Caco-2 (cell line): ENCODE measurements around the gene C1orf167. TPM values are rescaled to one million over a fixed set of nuclear protein-coding genes. Genes with fewer than 3 reads are reported as not detected.

Experiments used
- BruUV-seq: library from RNA; stranded (reverse); fragments of 400-500 nt; replicated peaks from 2 replicates; lab custom pipeline; 2021; lab: Mats Ljungman, UMichigan
- CTCF ChIA-PET: fragments of 300-600 bp; sonication (Branson Sonifier 250); formaldehyde crosslinking; loops from one replicate; lab custom pipeline; 2022; ENCODE audit warnings: antibody characterized with exemption; lab: Charles Lee
- POLR2A ChIA-PET: fragments of 300-600 bp; sonication (Branson Sonifier 250); formaldehyde crosslinking; loops from one replicate; lab custom pipeline; 2022; ENCODE audit warnings: antibody characterized with exemption; lab: Charles Lee
- DNase-seq, 2 experiments: peaks; one replicate each; pipeline versions ENCODE4 v3.0.0 to v3.0.0-alpha.2; 2020 to 2022
- H3K27me3 ChIP-seq: replicated peaks from 2 replicates; pipeline ENCODE4 v1.6.0; 2011; ENCODE audit warnings: low read length; ENCODE audit not compliant: control insufficient read depth, insufficient read depth
- H3K36me3 ChIP-seq: 2 replicates; pipeline ENCODE4 v1.5.1; 2011; ENCODE audit warnings: low read length; ENCODE audit not compliant: control insufficient read depth, insufficient read depth
- H3K4me1 ChIP-seq: fragments of 250-450 bp; sonication (Bioruptor Pico); 2 replicates; pipeline ENCODE4 v1.5.1; 2020; ENCODE audit warnings: mild to moderate bottlenecking
- H3K4me3 ChIP-seq: 2 replicates; pipeline ENCODE4 v1.5.1; 2011; ENCODE audit warnings: low read depth, mild to moderate bottlenecking, control low read depth, low read length
- H3K9me3 ChIP-seq: fragments of 250-450 bp; sonication (Bioruptor Pico); 2 replicates; pipeline ENCODE4 v1.5.1; 2020; ENCODE audit warnings: mild to moderate bottlenecking, moderate library complexity
- H3K27ac Mint-ChIP-seq: one replicate; pipeline ENCODE4 v1.8.0; 2022; ENCODE audit warnings: mixed read lengths; ENCODE audit not compliant: unreplicated experiment
- H3K27me3 Mint-ChIP-seq: one replicate; pipeline ENCODE4 v1.8.0; 2022; ENCODE audit warnings: mixed read lengths; ENCODE audit not compliant: insufficient read depth, unreplicated experiment
- H3K36me3 Mint-ChIP-seq: one replicate; pipeline ENCODE4 v1.8.0; 2022; ENCODE audit warnings: mild to moderate bottlenecking, mixed read lengths; ENCODE audit not compliant: insufficient read depth, unreplicated experiment
- H3K4me1 Mint-ChIP-seq: one replicate; pipeline ENCODE4 v1.8.0; 2022; ENCODE audit warnings: low read depth, mixed read lengths; ENCODE audit not compliant: unreplicated experiment
- H3K4me3 Mint-ChIP-seq: one replicate; pipeline ENCODE4 v1.8.0; 2022; ENCODE audit warnings: mild to moderate bottlenecking, moderate library complexity, mixed read lengths; ENCODE audit not compliant: unreplicated experiment
- H3K9me3 Mint-ChIP-seq: one replicate; pipeline ENCODE4 v1.8.0; 2022; ENCODE audit warnings: mixed read lengths; ENCODE audit not compliant: unreplicated experiment
- intact Hi-C: fragments of 100-400 bp; cut with micrococcal nuclease; formaldehyde crosslinking; loops from one replicate; pipeline ENCODE4 v1.10.0; 2022; ENCODE audit not compliant: unreplicated experiment
- total RNA-seq: library from RNA; stranded (reverse); gene quantifications from 2 replicates; pipeline ENCODE4 v1.2.3, GENCODE V29; 2022
- TF ChIP-seq, protein P1 (sequence below), 2 experiments: fragments of 200-600 bp in 1 of 2; IDR thresholded peaks; 1 replicate in 1 of 2; 2 replicates in 1 of 2; pipeline versions ENCODE4 v1.5.1 to v1.8.0; 2011 to 2022; ENCODE audit warnings: antibody characterized with exemption in 1 of 2, control low read depth in 1 of 2, inconsistent platforms in 1 of 2, low read depth in 1 of 2, low read length in 1 of 2, mild to moderate bottlenecking in 1 of 2, moderate library complexity in 1 of 2; ENCODE audit not compliant: insufficient read depth in 1 of 2, severe bottlenecking in 1 of 2, unreplicated experiment in 1 of 2

C1orf167 gene
- total RNA-seq, 1 experiment from 2014 or later = 0.64 TPM

DNA sequence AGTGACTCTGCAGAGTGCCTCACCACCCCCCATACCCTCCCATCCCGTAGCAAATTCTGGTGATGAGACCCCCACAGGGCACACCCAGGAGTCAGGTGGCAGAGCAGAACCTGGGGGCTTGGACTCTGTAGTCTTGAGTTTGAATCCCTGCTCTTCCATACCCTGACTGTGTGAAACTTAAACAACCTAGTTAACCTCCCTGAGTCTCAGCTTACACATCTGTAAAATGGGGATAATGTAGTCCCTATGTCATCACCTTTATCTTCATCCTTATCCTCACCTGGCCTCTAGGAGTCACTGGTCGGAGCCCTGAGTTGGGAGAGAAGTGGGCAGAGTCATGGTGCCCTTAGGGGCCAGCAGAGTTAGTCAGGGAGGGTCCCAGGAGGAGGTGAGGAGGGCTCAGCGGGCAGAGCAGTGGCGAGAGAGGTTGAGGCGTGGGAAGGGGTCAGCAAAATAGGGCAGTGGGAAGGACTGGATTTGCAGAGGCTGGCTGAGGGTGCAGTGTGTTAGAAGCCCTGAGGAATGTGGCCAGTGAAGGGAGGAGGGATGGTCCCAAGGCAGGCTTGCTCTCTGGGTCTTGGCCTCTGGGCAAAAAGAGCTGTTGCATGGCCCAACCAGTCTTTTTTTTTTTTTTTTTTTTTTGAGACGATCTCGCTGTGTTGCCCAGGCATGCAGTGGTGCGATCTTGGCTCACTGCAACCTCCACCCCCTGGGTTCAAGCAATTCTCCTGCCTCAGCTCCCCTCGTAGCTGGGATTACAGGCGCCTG, 18.6 kb downstream of the C1orf167 start:
- intact Hi-C loops = no loop called here
- no peak overlapping the region for H3K27ac Mint-ChIP-seq
- peaks cover 6% of the 10 kb centered on the region for H3K4me1 ChIP-seq
- H3K27me3 ChIP-seq = no peaks in the 10 kb centered on the region
- H3K36me3 Mint-ChIP-seq = no peaks in the 10 kb centered on the region
- H3K9me3 ChIP-seq = no peaks in the 10 kb centered on the region
- no peak overlapping the region for H3K4me3 Mint-ChIP-seq
- no peaks in the 10 kb centered on the region for H3K9me3 Mint-ChIP-seq
- H3K27me3 Mint-ChIP-seq = no peaks in the 10 kb centered on the region
- no TSS peak for BruUV-seq
- no peaks in the 10 kb centered on the region for H3K36me3 ChIP-seq
- H3K4me3 ChIP-seq = no peak overlapping the region
- ChIA-PET CTCF (no interaction called here), POLR2A (no interaction called here)
- no peak for DNase-seq
- no peaks in the 10 kb centered on the region for H3K4me1 Mint-ChIP-seq
- TF ChIP-seq, protein P1, sequence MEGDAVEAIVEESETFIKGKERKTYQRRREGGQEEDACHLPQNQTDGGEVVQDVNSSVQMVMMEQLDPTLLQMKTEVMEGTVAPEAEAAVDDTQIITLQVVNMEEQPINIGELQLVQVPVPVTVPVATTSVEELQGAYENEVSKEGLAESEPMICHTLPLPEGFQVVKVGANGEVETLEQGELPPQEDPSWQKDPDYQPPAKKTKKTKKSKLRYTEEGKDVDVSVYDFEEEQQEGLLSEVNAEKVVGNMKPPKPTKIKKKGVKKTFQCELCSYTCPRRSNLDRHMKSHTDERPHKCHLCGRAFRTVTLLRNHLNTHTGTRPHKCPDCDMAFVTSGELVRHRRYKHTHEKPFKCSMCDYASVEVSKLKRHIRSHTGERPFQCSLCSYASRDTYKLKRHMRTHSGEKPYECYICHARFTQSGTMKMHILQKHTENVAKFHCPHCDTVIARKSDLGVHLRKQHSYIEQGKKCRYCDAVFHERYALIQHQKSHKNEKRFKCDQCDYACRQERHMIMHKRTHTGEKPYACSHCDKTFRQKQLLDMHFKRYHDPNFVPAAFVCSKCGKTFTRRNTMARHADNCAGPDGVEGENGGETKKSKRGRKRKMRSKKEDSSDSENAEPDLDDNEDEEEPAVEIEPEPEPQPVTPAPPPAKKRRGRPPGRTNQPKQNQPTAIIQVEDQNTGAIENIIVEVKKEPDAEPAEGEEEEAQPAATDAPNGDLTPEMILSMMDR (IDR thresholded peaks at IDR 0.05; ENCODE audit: insufficient read depth in 1 of 2, low read depth in 1 of 2, low read length in 1 of 2, severe bottlenecking in 1 of 2, unreplicated experiment in 1 of 2) = no peak

DNA sequence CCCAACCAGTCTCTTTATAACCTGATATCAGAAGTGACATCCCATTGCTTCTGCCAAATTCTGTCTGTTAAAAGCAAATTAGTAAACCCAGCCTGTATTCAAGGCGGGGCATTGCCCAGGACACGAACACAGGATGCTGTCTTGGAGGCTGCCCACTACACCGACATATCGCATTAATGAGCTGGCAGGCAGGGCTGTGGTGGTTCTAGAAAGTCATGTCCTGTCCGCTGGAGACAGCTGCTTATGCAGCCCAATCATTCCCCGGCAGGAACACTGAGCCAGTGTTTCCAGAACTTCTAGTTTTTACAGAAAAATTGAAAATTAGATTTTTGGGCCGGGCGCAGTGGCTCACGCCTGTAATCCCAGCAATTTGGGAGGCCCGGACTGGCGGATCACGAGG, 19.3 kb downstream of the C1orf167 start:
- intact Hi-C loops = no loop called here
- Histone ChIP-seq H3K9me3 (no peaks in the 10 kb centered on the region), H3K27me3 (no peaks in the 10 kb centered on the region), H3K4me1 (peaks cover 7% of the 10 kb centered on the region), H3K4me3 (no peak overlapping the region), H3K36me3 (no peaks in the 10 kb centered on the region)
- no peaks in the 10 kb centered on the region for H3K4me1 Mint-ChIP-seq
- ChIA-PET CTCF (no interaction called here), POLR2A (no interaction called here)
- no peaks in the 10 kb centered on the region for H3K27me3 Mint-ChIP-seq
- no peak overlapping the region for H3K27ac Mint-ChIP-seq
- TF ChIP-seq, protein P1 (IDR thresholded peaks at IDR 0.05; ENCODE audit: insufficient read depth in 1 of 2, low read depth in 1 of 2, low read length in 1 of 2, severe bottlenecking in 1 of 2, unreplicated experiment in 1 of 2) = no peak
- H3K4me3 Mint-ChIP-seq = no peak overlapping the region
- BruUV-seq = no TSS peak
- no peaks in the 10 kb centered on the region for H3K36me3 Mint-ChIP-seq
- DNase-seq = no peak
- H3K9me3 Mint-ChIP-seq = no peaks in the 10 kb centered on the region

DNA sequence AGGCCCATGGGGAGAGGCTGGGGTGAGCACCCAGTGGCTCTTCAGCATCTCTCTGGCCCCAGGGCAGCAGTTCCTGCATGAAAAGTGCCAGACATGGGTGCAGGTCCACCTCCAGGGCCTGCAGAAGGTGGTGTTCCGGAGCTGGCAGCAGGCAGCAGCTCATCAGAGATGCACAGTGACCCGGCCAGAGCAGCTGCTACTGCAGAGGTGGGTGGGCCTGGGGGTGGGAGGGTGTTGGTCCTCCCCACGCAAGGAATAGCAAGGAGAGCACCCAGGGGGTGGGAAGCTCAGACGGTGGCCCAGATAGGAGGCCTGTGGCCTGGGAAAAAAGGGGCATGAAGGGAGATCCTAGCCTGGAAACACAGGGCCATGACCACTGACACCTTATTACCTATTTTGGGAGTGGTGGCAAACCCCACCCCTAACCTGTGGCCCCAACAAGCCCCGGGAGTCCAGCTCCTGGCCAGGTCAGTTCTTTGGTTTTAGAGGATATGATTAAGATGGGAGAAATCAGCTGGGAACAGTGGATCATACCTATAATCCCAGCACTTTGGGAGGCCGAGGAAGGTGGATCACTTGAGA, 20.2 kb downstream of the C1orf167 start:
- TF ChIP-seq, protein P1 (IDR thresholded peaks at IDR 0.05; ENCODE audit: insufficient read depth in 1 of 2, low read depth in 1 of 2, low read length in 1 of 2, severe bottlenecking in 1 of 2, unreplicated experiment in 1 of 2) = no peak
- no peaks in the 10 kb centered on the region for H3K4me1 Mint-ChIP-seq
- Histone ChIP-seq H3K27me3 (no peaks in the 10 kb centered on the region), H3K9me3 (no peaks in the 10 kb centered on the region), H3K36me3 (no peaks in the 10 kb centered on the region), H3K4me1 (peaks cover 13% of the 10 kb centered on the region), H3K4me3 (no peak overlapping the region)
- no TSS peak for BruUV-seq
- no peak overlapping the region for H3K27ac Mint-ChIP-seq
- peaks cover 6% of the 10 kb centered on the region for H3K36me3 Mint-ChIP-seq
- ChIA-PET POLR2A (interaction anchor here (0.6 kb wide), 1 partner anchor 118 kb away, joined by 4 read pairs; the partner anchor contains the start of gene FBXO6), CTCF (no interaction called here)
- H3K4me3 Mint-ChIP-seq = no peak overlapping the region
- no peak for DNase-seq
- H3K9me3 Mint-ChIP-seq = no peaks in the 10 kb centered on the region
- H3K27me3 Mint-ChIP-seq = no peaks in the 10 kb centered on the region
- intact Hi-C loops = no loop called here
